SK-N-MC (cell line): ENCODE results near the gene NKD2.

Experiments
- DNase-seq: peaks from one replicate; pipeline ENCODE4 v3.0.0-alpha.2; 2011; ENCODE audit warnings: low read depth, low spot score
- H3K27ac ChIP-seq: fragments of 200-600 bp; sonication (generic); 2 replicates; pipeline ENCODE4 v1.5.1; 2016; ENCODE audit warnings: mixed run types
- H3K36me3 ChIP-seq: fragments of 200-600 bp; sonication (generic); 2 replicates; pipeline ENCODE4 v1.6.1; 2017; ENCODE audit warnings: antibody characterized with exemption, low read length, mixed read lengths; ENCODE audit not compliant: insufficient read depth
- H3K4me3 ChIP-seq: fragments of 200-600 bp; sonication (generic); 2 replicates; pipeline ENCODE4 v1.5.1; 2016
- H3K9ac ChIP-seq: fragments of 200-600 bp; sonication (generic); 2 replicates; pipeline ENCODE4 v1.8.0; 2017; ENCODE audit warnings: mixed run types, mixed read lengths; ENCODE audit not compliant: insufficient read length
- H3K9me3 ChIP-seq: fragments of 200-600 bp; sonication (generic); 2 replicates; pipeline ENCODE4 v1.6.1; 2017; ENCODE audit warnings: low read depth, mild to moderate bottlenecking, antibody characterized with exemption, low read length, moderate library complexity, mixed read lengths
- EZH2 ChIP-seq: fragments of 200-600 bp; sonication (generic); IDR thresholded peaks from one replicate; pipeline ENCODE4 v1.6.1; 2017; ENCODE audit warnings: antibody characterized with exemption
- FOXP2 ChIP-seq: optimal IDR thresholded peaks from 2 replicates; pipeline ENCODE3; 2011; ENCODE audit warnings: mild to moderate bottlenecking, moderate library complexity; ENCODE audit not compliant: insufficient read depth; ENCODE audit errors: extremely low read length, control extremely low read depth
- POLR2AphosphoS5 ChIP-seq: IDR thresholded peaks from 2 replicates; pipeline ENCODE4 v1.6.1; 2012; ENCODE audit warnings: mild to moderate bottlenecking, low read depth, low read length, borderline replicate concordance

The NKD2 gene

DNA sequence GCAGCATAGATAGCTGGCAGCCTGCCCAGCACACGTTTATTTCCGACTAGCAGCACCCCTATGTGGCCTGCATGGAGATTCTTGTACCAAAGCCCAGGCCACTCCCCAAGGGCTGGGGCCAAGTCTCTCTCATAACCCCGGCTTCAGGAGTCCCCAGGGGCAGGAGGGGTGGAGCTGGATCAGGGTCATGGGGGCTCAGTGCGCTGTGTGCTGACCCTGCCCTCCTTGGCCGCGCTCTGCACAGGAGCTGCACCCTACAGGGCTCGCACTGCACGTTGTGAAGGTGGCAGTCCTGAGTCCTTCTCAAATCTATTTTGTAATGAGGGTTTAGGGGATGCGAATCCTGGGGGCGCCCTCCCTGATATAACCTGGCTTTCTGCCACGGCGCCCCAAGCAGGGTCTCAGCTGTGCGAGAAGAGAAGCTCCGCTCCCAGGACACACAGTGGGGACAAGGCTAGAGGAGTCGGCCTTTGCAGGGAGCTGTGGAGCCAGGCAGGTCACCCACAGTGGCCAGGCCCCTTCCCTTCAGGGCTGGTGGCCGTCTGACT is 28.6 kb downstream of the NKD2 start:
- no peak overlapping the region for H3K27ac ChIP-seq
- 0 out of 2 replicates have a peak, but pooled peaks cover 5% of the 10 kb centered on the region for H3K9me3 ChIP-seq
- no peaks in the 10 kb centered on the region for H3K36me3 ChIP-seq
- DNase-seq = no peak
- H3K9ac ChIP-seq = no peak overlapping the region
- no peak overlapping the region for H3K4me3 ChIP-seq
- TF ChIP-seq POLR2AphosphoS5 (no peak), FOXP2 (no peak), EZH2 (no peak)

DNA sequence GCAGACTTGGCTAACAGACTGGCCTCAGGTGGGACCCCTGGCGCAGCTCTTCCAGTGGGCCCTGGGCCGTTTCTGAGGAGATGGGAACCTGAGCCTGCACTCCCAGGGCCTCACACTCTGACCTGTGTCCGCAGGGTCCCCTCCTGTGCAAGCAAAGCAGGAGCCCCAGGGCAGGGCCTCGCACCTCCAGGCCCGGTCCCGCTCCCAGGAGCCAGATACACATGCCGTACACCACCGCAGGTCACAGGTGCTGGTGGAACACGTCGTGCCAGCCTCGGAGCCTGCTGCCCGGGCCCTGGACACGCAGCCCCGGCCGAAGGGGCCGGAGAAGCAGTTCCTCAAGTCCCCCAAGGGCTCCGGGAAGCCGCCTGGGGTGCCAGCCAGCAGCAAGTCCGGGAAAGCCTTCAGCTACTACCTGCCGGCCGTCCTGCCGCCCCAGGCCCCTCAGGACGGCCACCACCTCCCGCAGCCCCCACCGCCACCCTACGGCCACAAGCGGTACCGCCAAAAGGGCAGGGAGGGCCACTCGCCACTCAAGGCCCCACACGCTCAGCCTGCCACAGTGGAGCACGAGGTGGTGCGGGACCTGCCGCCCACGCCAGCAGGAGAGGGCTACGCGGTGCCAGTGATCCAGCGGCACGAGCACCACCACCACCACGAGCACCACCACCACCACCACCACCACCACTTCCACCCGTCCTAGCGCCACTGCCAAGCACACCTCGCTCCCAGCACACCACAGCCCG is 29.2 kb downstream of the NKD2 start:
- DNase-seq = no peak
- H3K9ac ChIP-seq = no peak overlapping the region
- H3K9me3 ChIP-seq = 0 out of 2 replicates have a peak, but pooled peaks cover 5% of the 10 kb centered on the region
- H3K4me3 ChIP-seq = peak overlapping the region; percentile 76; the same call in 1 of the 2 replicates
- peak overlapping the region; percentile 96 for H3K27ac ChIP-seq
- no peaks in the 10 kb centered on the region for H3K36me3 ChIP-seq
- no peak for TF ChIP-seq POLR2AphosphoS5
- TF ChIP-seq EZH2 = no peak
- no peak for TF ChIP-seq FOXP2

DNA sequence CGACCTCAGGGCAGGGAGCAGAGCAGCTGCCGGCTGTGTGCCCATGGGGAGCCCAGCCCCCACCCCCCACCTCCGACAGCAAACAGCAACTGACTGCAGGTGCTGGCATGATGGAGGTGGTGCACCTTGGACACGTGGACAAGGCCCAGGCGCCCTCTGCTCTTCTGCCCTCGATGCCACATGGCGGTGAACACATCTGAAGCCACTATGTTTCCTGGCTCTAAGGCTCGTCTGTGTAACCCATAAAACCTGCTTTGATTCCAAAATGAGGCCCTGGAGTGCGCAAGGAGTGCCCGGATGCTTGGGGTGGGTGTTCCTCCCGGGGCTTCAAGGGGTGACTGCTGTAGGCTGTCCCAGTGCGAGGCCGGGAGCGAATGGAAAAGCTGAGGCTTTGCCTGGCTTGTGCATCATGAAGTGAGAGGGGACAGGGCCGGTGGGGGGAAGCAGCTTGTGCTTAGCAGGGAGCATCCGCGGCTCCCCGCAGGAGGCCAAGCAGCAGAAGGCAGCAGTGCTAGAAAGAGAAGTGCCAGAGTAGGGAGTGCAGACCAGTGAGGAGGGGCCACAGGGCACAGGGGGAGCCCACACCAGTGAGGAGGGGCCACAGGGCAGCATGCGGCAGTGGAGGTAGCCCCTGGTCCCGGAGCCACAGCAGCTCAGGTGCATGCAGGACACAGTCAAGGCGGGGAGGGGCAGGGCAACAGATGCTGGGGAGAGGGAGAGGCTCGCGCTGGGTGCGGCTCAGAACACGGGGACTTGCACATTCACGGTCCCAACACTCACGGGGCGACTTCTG is 30.0 kb downstream of the NKD2 start:
- peak overlapping the region; percentile 76 for H3K4me3 ChIP-seq
- DNase-seq = peak; percentile 80
- TF ChIP-seq FOXP2 (no peak), POLR2AphosphoS5 (0 out of 2 replicates have a peak, but pooled peaks have one; percentile 15), EZH2 (no peak)
- H3K36me3 ChIP-seq = no peaks in the 10 kb centered on the region
- peak overlapping the region; percentile 96 for H3K27ac ChIP-seq
- 0 out of 2 replicates have a peak, but pooled peaks cover 5% of the 10 kb centered on the region for H3K9me3 ChIP-seq
- H3K9ac ChIP-seq = no peak overlapping the region

GRCh38 chr5:1039210-1039548 is 30.6 kb downstream of the NKD2 start:
- peak; percentile 92 for DNase-seq
- H3K27ac ChIP-seq = peak overlapping the region; percentile 96
- TF ChIP-seq POLR2AphosphoS5 = peak; percentile 62; the same call in 1 of the 2 replicates
- no peak for TF ChIP-seq EZH2
- TF ChIP-seq FOXP2 = peak; percentile 99
- no peak overlapping the region for H3K9ac ChIP-seq
- H3K36me3 ChIP-seq = no peaks in the 10 kb centered on the region
- H3K9me3 ChIP-seq = 0 out of 2 replicates have a peak, but pooled peaks cover 5% of the 10 kb centered on the region
- H3K4me3 ChIP-seq = peak overlapping the region; percentile 76

DNA sequence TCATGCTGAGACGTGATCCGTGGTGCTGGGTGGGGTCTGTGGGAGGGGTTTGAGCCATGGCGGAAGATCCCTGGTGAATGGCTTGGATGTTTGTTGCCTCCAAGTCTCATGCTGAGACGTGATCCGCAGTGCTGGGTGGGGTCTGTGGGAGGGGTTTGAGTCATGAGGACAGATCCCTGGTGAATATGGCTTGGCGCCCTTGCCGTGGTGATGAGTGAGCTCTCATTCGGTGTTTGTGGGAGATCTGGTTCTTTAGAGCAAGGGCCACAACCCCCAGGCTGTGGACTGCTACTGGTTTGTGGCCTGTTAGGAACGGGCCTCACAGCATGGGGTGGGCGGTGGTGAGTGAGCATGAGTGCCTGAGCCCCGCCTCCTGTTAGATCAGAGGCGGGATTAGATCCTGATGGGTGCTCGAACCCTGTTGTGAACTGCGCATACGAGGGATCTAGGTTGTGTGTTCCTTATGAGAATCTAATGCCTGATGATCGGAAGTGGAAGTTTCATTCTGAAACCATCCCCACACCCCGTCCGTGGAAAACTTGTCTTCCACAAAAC is 31.2 kb downstream of the NKD2 start:
- TF ChIP-seq FOXP2 (no peak), POLR2AphosphoS5 (no peak), EZH2 (no peak)
- peak; percentile 57 for DNase-seq
- Histone ChIP-seq H3K9ac (no peak overlapping the region), H3K27ac (peak overlapping the region; percentile 96), H3K4me3 (peak overlapping the region; percentile 76), H3K9me3 (0 out of 2 replicates have a peak, but pooled peaks cover 5% of the 10 kb centered on the region), H3K36me3 (no peaks in the 10 kb centered on the region)

DNA sequence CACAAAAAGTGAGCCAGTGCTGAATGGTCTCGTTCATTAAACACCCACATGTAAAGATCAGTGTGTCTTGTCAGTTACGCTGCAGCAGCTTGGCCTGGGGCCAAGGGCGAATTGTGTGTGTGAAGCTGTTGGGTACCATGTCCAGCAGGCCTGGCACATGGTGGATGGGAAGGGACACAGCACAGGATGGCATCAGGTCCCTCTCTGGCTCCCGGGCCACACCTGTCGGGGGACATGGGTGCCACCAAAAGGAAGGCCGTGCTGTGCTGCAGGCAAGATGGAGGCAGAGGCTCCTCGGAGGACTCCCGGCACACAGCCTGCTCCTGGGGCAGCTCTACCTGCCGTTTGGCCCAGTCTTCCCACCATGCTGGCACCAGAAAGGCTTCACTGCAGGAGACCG is 32.0 kb downstream of the NKD2 start:
- Histone ChIP-seq H3K36me3 (no peaks in the 10 kb centered on the region), H3K4me3 (no peak overlapping the region), H3K27ac (no peak overlapping the region), H3K9ac (no peak overlapping the region), H3K9me3 (0 out of 2 replicates have a peak, but pooled peaks cover 5% of the 10 kb centered on the region)
- DNase-seq = no peak
- TF ChIP-seq POLR2AphosphoS5 = no peak
- no peak for TF ChIP-seq FOXP2
- no peak for TF ChIP-seq EZH2

DNA sequence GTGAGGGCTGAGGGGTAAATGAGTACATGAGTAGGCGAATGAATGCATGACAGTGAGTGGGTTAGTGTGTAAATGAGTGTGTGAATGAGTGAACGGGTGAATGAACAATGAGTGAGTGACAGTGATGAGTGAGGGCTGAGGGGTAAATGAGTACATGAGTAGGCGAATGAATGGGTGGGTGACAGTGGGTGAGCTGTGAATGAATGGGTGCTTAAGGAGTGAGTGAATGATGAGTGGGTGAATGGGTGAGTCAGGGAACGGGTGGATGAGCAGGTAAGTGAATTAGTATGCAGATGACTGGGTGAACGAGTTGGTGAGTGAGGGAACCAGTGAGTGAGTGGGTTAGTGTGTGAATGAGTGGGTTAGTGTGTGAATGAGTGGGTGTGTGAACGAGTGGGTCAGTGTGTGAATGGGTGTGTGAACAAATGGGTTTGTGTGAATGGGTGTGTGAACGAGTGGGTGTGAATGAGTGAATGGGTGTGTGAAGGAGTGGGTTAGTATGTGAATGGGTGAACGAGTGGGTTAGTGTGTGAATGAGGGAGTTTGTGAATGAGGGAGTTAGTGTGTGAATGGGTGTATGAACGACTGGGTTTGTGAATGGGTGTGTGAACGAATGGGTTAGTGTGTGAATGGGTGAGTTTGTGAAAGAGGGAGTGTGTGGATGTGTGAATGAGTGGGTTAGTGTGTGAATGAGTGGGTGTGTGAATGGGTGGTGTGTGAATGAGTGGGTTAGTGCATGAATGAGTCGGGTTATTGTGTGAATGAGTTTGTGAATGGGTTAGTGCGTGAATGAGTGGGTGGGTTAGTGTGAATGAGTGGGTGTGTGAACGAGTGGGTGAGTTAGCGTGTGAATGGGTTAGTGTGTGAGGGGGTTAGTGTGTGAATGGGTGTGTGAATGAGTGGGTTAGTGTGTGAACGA is 32.9 kb downstream of the NKD2 start:
- Histone ChIP-seq H3K9ac (no peak overlapping the region), H3K36me3 (no peaks in the 10 kb centered on the region), H3K9me3 (0 out of 2 replicates have a peak, but pooled peaks cover 5% of the 10 kb centered on the region), H3K4me3 (no peak overlapping the region), H3K27ac (no peak overlapping the region)
- TF ChIP-seq POLR2AphosphoS5 = no peak
- no peak for TF ChIP-seq EZH2
- TF ChIP-seq FOXP2 = no peak
- DNase-seq = no peak

DNA sequence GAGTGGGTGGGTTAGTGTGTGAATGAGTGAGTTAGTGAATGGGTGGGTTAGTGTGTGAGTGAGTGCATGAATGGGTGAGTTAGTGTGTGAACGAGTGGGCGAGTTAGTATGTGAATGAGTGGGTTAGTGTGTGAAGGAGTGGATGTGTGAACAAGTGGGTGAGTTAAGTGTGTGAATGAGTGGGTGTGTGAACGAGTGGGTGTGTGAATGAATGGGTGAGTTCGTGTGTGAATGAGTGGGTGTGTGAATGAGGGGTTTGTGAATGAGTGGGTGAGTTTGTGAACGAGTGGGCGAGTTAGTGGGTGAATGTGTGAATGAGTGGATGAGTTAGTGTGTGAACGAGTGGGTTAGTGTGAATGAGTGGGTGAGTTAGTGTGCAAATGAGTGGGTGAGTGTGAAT is 34.0 kb downstream of the NKD2 start:
- Histone ChIP-seq H3K9me3 (0 out of 2 replicates have a peak, but pooled peaks cover 5% of the 10 kb centered on the region), H3K4me3 (no peak overlapping the region), H3K36me3 (no peaks in the 10 kb centered on the region), H3K27ac (no peak overlapping the region), H3K9ac (no peak overlapping the region)
- DNase-seq = no peak
- TF ChIP-seq EZH2 = no peak
- no peak for TF ChIP-seq FOXP2
- TF ChIP-seq POLR2AphosphoS5 = no peak
